Measurements from ENCODE around the gene ABCB8. TPM values are rescaled to one million over a fixed set of nuclear protein-coding genes. Genes with fewer than 3 reads are reported as not detected.

The ABCB8 gene
- polyA plus RNA-seq, 1 donor (not counting 4 experiments of a cell fraction or from before 2014, with no cell fraction given): 15.5 TPM

- Histone ChIP-seq H3K27me3 (ENCODE audit: control insufficient read depth, extremely low read depth, insufficient read depth, low read length) (peaks cover 43% of the 10 kb centered on the region), H3K79me2 (ENCODE audit: control insufficient read depth, insufficient read depth, low read length) (no peaks in the 10 kb centered on the region), H3K36me3 (ENCODE audit: control insufficient read depth in 2 of 2, extremely low read depth in 1 of 2, insufficient read depth in 2 of 2, low read length in 2 of 2) (no peaks in the 10 kb centered on the region), H2AFZ (ENCODE audit: control insufficient read depth, low read length) (peak overlapping the region; percentile 30), H3K4me1 (ENCODE audit: control insufficient read depth, extremely low read depth, insufficient read depth, low read length) (peaks cover 4% of the 10 kb centered on the region), H3K9me3 (ENCODE audit: control insufficient read depth, low read depth, low read length) (no peaks in the 10 kb centered on the region), H3K4me2 (ENCODE audit: control insufficient read depth, extremely low read depth, insufficient read depth, low read depth, low read length) (peak overlapping the region; percentile 56), H4K20me1 (ENCODE audit: control insufficient read depth, extremely low read depth, insufficient read depth, low read length) (no peaks in the 10 kb centered on the region), H3K9ac (ENCODE audit: control insufficient read depth, extremely low read depth, insufficient read depth, low read length) (no peak overlapping the region), H3K27ac (ENCODE audit: control insufficient read depth, insufficient read depth, low read length) (no peak overlapping the region), H3K4me3 (ENCODE audit: control insufficient read depth in 2 of 3, extremely low read depth in 1 of 3, insufficient read depth in 2 of 3, low read depth in 1 of 3, low read length in 3 of 3) (no peak overlapping the region), H3K9me1 (ENCODE audit: control insufficient read depth, extremely low read depth, insufficient read depth, low read length) (no peaks in the 10 kb centered on the region)
- FAIRE-seq (no peak), DNase-seq (ENCODE audit: low read depth, low spot score) (no peak)
- TF ChIP-seq CTCF (optimal IDR thresholded peaks at IDR 0.05 in 1 of 3, IDR thresholded peaks at IDR 0.05 in 1 of 3, conservative IDR thresholded peaks at IDR 0.05 in 1 of 3; ENCODE audit: extremely low read depth in 1 of 3, insufficient read depth in 2 of 3, low read length in 3 of 3) (no peak), EZH2 (IDR thresholded peaks at IDR 0.05; ENCODE audit: low read length) (peak; percentile 79)
- dilution Hi-C loops (cut with MboI; ENCODE audit: extremely low pct_ligation_motif_present, low sequenced_read_pairs): no loop called here
Observed at GRCh38 chr7:151018421-151019129, 9.7 kb upstream of the ABCB8 start.

- H3K4me2 ChIP-seq (ENCODE audit: control insufficient read depth, extremely low read depth, insufficient read depth, low read depth, low read length): no peak overlapping the region
Observed at GRCh38 chr7:151019130-151019447, 9.2 kb upstream of the ABCB8 start.

More at GRCh38 chr7:151019130-151019447, 9.2 kb upstream of the ABCB8 start:
- DNase-seq (ENCODE audit: low read depth, low spot score) (no peak), FAIRE-seq (no peak)
- TF ChIP-seq EZH2 (IDR thresholded peaks at IDR 0.05; ENCODE audit: low read length) (no peak), CTCF (optimal IDR thresholded peaks at IDR 0.05 in 1 of 3, IDR thresholded peaks at IDR 0.05 in 1 of 3, conservative IDR thresholded peaks at IDR 0.05 in 1 of 3; ENCODE audit: extremely low read depth in 1 of 3, insufficient read depth in 2 of 3, low read length in 3 of 3) (no peak)
- no peaks in the 10 kb centered on the region for H3K9me1 ChIP-seq (ENCODE audit: control insufficient read depth, extremely low read depth, insufficient read depth, low read length)
- no peaks in the 10 kb centered on the region for H3K4me1 ChIP-seq (ENCODE audit: control insufficient read depth, extremely low read depth, insufficient read depth, low read length)
- H3K4me3 ChIP-seq (ENCODE audit: control insufficient read depth in 2 of 3, extremely low read depth in 1 of 3, insufficient read depth in 2 of 3, low read depth in 1 of 3, low read length in 3 of 3): no peak overlapping the region
- H3K9me3 ChIP-seq (ENCODE audit: control insufficient read depth, low read depth, low read length): no peaks in the 10 kb centered on the region
- dilution Hi-C loops (cut with MboI; ENCODE audit: extremely low pct_ligation_motif_present, low sequenced_read_pairs): no loop called here
- H4K20me1 ChIP-seq (ENCODE audit: control insufficient read depth, extremely low read depth, insufficient read depth, low read length): no peaks in the 10 kb centered on the region
- H3K36me3 ChIP-seq (ENCODE audit: control insufficient read depth in 2 of 2, extremely low read depth in 1 of 2, insufficient read depth in 2 of 2, low read length in 2 of 2): no peaks in the 10 kb centered on the region
- peaks cover 38% of the 10 kb centered on the region for H3K27me3 ChIP-seq (ENCODE audit: control insufficient read depth, extremely low read depth, insufficient read depth, low read length)
- no peaks in the 10 kb centered on the region for H3K79me2 ChIP-seq (ENCODE audit: control insufficient read depth, insufficient read depth, low read length)
- H2AFZ ChIP-seq (ENCODE audit: control insufficient read depth, low read length): no peak overlapping the region
- H3K9ac ChIP-seq (ENCODE audit: control insufficient read depth, extremely low read depth, insufficient read depth, low read length): no peak overlapping the region
- no peak overlapping the region for H3K27ac ChIP-seq (ENCODE audit: control insufficient read depth, insufficient read depth, low read length)

Measured in keratinocyte (primary cell).